ENCODE measurements around the gene JAGN1. TPM values are rescaled to one million over a fixed set of nuclear protein-coding genes. Genes with fewer than 3 reads are reported as not detected.

JAGN1 gene
- total RNA-seq, 1 donor from 2014 or later, result 30.9 TPM

DNA sequence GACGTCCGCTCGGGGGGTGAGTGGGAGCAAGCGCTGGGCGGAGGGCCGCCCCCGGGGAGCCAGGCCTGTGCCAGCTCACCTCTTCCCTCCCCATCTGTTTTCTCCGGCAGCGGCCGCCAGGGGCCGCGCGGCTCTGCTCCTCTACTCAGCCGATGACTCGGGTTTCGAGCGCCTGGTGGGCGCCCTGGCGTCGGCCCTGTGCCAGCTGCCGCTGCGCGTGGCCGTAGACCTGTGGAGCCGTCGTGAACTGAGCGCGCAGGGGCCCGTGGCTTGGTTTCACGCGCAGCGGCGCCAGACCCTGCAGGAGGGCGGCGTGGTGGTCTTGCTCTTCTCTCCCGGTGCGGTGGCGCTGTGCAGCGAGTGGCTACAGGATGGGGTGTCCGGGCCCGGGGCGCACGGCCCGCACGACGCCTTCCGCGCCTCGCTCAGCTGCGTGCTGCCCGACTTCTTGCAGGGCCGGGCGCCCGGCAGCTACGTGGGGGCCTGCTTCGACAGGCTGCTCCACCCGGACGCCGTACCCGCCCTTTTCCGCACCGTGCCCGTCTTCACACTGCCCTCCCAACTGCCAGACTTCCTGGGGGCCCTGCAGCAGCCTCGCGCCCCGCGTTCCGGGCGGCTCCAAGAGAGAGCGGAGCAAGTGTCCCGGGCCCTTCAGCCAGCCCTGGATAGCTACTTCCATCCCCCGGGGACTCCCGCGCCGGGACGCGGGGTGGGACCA lies 42.6 kb downstream of the JAGN1 start:
- POLR2A ChIA-PET, result interaction anchor here (0.5 to 4.6 kb wide), 49 partner anchors 8 to 1339 kb away, joined by 3 to 92 read pairs (median 6); partner anchors contain the start of genes ARPC4, ATG7, BRK1 and BRPF1
- peak; percentile 71 for ATAC-seq (ENCODE audit: low read depth)

DNA sequence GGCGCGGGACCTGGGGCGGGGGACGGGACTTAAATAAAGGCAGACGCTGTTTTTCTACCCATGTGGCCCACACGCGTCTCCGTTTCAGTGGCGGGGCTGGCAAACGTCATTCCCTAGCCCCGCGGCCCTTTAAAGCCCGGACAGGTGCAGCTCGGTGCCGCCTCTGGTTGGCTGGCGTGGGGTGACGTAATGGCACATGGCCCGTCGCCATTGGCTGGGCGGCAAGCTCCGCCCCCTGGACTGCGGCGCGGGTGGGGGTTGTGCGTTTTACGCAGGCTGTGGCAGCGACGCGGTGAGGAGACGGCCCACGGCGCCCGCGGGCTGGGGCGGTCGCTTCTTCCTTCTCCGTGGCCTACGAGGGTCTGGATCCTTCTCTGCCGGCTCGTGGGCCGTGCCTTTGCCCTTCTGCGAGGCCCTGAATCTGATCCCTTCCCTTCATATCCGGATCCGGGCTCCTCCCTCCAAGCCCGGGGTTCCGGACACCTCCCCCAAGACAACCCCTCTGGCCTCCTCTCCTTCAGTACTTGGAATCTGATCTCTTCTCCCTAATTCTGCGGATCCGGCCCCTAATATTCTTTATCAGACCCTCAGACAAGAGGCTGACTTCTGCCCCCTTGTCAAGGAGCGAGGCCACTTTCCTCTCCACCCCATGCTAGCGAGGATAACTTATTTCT lies 43.3 kb downstream of the JAGN1 start, which contains the start of gene CRELD1:
TSS of gene CRELD1 (plus strand) at position 274 of the 674 bp plus-strand sequence. CDS start 605 bp downstream, outside the sequence.
- DNase-seq (peak; percentile 98), ATAC-seq (ENCODE audit: low read depth) (peak; percentile 83)
- Mint-ChIP-seq H3K27me3 (no peaks in the 10 kb centered on the region), H3K4me1 (peaks cover 41% of the 10 kb centered on the region), H3K4me3 (peak within 1 kb of the TSS; percentile 98), H3K36me3 (ENCODE audit: low read depth) (peaks cover 29% of the 10 kb centered on the region), H3K27ac (peak within 1 kb of the TSS; percentile 98), H3K9me3 (no peaks in the 10 kb centered on the region)
- intact Hi-C loops (cut with micrococcal nuclease), result loop anchor here (1.0 to 5.0 kb wide), 21 partner anchors 13 to 805 kb away; partner anchors contain the start of genes ARPC4, BRK1, BRPF1 and FANCD2
- CTCF ChIA-PET, result interaction anchor here (0.8 to 2.8 kb wide), 11 partner anchors 13 to 806 kb away, joined by 3 to 29 read pairs (median 4); partner anchors contain the start of genes ARPC4, JAGN1, TADA3 and TATDN2
- TF ChIP-seq, protein P1, sequence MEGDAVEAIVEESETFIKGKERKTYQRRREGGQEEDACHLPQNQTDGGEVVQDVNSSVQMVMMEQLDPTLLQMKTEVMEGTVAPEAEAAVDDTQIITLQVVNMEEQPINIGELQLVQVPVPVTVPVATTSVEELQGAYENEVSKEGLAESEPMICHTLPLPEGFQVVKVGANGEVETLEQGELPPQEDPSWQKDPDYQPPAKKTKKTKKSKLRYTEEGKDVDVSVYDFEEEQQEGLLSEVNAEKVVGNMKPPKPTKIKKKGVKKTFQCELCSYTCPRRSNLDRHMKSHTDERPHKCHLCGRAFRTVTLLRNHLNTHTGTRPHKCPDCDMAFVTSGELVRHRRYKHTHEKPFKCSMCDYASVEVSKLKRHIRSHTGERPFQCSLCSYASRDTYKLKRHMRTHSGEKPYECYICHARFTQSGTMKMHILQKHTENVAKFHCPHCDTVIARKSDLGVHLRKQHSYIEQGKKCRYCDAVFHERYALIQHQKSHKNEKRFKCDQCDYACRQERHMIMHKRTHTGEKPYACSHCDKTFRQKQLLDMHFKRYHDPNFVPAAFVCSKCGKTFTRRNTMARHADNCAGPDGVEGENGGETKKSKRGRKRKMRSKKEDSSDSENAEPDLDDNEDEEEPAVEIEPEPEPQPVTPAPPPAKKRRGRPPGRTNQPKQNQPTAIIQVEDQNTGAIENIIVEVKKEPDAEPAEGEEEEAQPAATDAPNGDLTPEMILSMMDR (IDR thresholded peaks at IDR 0.05), result no peak
- POLR2A ChIA-PET, result interaction anchor here (0.5 to 4.6 kb wide), 42 partner anchors 8 to 1339 kb away, joined by 3 to 92 read pairs (median 6); partner anchors contain the start of genes ARPC4, ATG7, BRK1 and BRPF1

More for the DNA sequence above, 42.6 kb downstream of the JAGN1 start:
- H3K36me3 Mint-ChIP-seq (ENCODE audit: low read depth), result peaks cover 25% of the 10 kb centered on the region
- H3K4me3 Mint-ChIP-seq, result peak overlapping the region; percentile 98
- H3K9me3 Mint-ChIP-seq, result no peaks in the 10 kb centered on the region
- intact Hi-C loops (cut with micrococcal nuclease), result loop anchor here (1.0 to 5.0 kb wide), 20 partner anchors 13 to 806 kb away; partner anchors contain the start of genes ARPC4, BRK1, FANCD2 and IL17RC
- H3K4me1 Mint-ChIP-seq, result peaks cover 41% of the 10 kb centered on the region
- H3K27ac Mint-ChIP-seq, result peak overlapping the region; percentile 98
- CTCF ChIA-PET, result interaction anchor here (0.7 to 2.8 kb wide), 18 partner anchors 13 to 807 kb away, joined by 3 to 29 read pairs (median 4); partner anchors contain the start of genes ARPC4, EMC3, JAGN1 and TADA3
- peak; percentile 83 for DNase-seq
- no peaks in the 10 kb centered on the region for H3K27me3 Mint-ChIP-seq
- TF ChIP-seq, protein P1 (IDR thresholded peaks at IDR 0.05), result peak; percentile 71

DNA sequence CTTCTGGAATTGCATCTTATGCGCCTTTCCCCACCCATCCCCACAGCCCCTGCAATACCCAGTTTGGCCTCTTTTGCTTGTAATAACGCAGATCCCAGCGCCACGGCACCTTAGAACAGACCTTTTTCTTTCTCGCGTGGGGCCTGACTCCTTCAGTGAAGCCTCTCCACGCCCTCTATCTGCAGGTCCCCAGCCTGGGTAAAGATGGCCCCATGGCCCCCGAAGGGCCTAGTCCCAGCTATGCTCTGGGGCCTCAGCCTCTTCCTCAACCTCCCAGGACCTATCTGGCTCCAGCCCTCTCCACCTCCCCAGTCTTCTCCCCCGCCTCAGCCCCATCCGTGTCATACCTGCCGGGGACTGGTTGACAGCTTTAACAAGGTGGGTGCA lies 43.8 kb downstream of the JAGN1 start:
- H3K4me1 Mint-ChIP-seq, result peaks cover 41% of the 10 kb centered on the region

DNA sequence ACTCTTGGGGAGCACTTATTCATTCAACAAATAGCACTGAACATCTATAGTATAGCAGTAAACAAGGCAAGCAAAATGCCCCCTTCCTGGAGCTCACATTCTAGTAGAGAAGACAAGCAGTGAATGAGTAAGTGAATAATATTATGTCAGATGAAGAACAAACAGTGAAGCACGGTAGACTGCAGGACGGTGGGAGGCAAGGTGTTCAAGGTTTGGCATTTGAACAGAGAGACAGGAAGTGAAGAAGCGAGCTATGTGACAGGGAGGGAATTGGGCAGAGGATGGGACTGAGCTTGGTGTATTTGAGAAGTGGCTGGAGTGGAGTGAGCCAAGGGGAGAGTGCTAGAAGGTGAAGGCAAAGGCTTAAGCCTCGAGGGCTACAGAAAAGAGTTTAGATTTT lies 44.6 kb downstream of the JAGN1 start:
- intact Hi-C loops (cut with micrococcal nuclease), result loop anchor here (1.0 to 5.0 kb wide), 5 partner anchors 93 to 433 kb away; partner anchors contain the start of genes BRPF1, MTMR14 and RPUSD3
- peaks cover 41% of the 10 kb centered on the region for H3K4me1 Mint-ChIP-seq

More for the DNA sequence above, 43.8 kb downstream of the JAGN1 start:
- TF ChIP-seq, protein P1 (IDR thresholded peaks at IDR 0.05), result no peak
- no peak for DNase-seq
- intact Hi-C loops (cut with micrococcal nuclease), result loop anchor here (1.0 to 5.0 kb wide), 5 partner anchors 92 to 432 kb away; partner anchors contain the start of genes BRPF1, MTMR14 and RPUSD3
- no peak for ATAC-seq (ENCODE audit: low read depth)
- peaks cover 30% of the 10 kb centered on the region for H3K36me3 Mint-ChIP-seq (ENCODE audit: low read depth)
- H3K4me3 Mint-ChIP-seq, result peak overlapping the region; percentile 98
- CTCF ChIA-PET, result interaction anchor here (1.8 to 2.8 kb wide), 3 partner anchors 12 to 258 kb away, joined by 4 to 29 read pairs (median 5); no protein-coding TSS in a partner anchor
- no peaks in the 10 kb centered on the region for H3K9me3 Mint-ChIP-seq
- POLR2A ChIA-PET, result interaction anchor here (0.7 to 4.6 kb wide), 18 partner anchors 10 to 1338 kb away, joined by 3 to 92 read pairs (median 9); partner anchors contain the start of genes ARPC4, ATG7, BRPF1 and EMC3
- peak overlapping the region; percentile 98 for H3K27ac Mint-ChIP-seq
- H3K27me3 Mint-ChIP-seq, result no peaks in the 10 kb centered on the region

More for the DNA sequence above, 44.6 kb downstream of the JAGN1 start:
- ChIA-PET CTCF (interaction anchor here (1.8 kb wide), 1 partner anchor 11 kb away, joined by 5 read pairs; no protein-coding TSS in a partner anchor), POLR2A (interaction anchor here (0.7 to 4.6 kb wide), 8 partner anchors 9 to 251 kb away, joined by 3 to 76 read pairs (median 5); partner anchors contain the start of genes EMC3 and JAGN1)
- ATAC-seq (ENCODE audit: low read depth), result no peak
- H3K36me3 Mint-ChIP-seq (ENCODE audit: low read depth), result peaks cover 32% of the 10 kb centered on the region
- TF ChIP-seq, protein P1 (IDR thresholded peaks at IDR 0.05), result no peak
- H3K9me3 Mint-ChIP-seq, result no peaks in the 10 kb centered on the region
- no peaks in the 10 kb centered on the region for H3K27me3 Mint-ChIP-seq
- H3K27ac Mint-ChIP-seq, result peak overlapping the region; percentile 98
- peak overlapping the region; percentile 98 for H3K4me3 Mint-ChIP-seq
- no peak for DNase-seq

Data from activated B cell treated with CpG ODN at 0.5 μM for 24 hours (primary cell).